Jurkat, Clone E6-1 (cell line): ENCODE data around the gene RPAP2.
"Not testable (repeated sequence)": the region's sequence is repeated elsewhere in the genome, so short reads cannot be mapped to it uniquely, and the experiment has no call there.

ENCODE experiments used
- DNase-seq: peaks from one replicate; pipeline ENCODE4 v3.0.0-alpha.2; 2011; ENCODE audit warnings: low read depth, low spot score
- H3K4me3 ChIP-seq: 2 replicates; pipeline ENCODE4 v1.5.1; 2011; ENCODE audit warnings: mild to moderate bottlenecking, low read length, control low read depth, moderate library complexity

Gene RPAP2

DNA sequence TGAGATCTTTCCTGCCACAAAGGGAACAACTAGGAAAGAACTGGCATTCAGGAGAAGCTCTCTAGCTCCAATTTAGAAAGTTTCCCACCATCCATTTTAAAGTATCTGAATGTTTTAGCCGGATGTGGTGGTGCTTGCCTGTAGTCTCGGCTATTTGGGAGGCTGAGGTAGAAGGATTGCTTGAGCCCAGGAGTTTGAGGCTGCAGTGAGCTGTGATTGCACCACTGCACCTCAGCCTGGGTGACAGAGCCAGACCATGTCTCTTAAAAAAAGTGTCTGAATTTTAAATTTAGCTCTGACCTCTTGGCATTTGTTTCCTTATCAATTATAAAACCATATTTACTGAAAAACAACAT is 67.2 kb downstream of the RPAP2 start:
- DNase-seq: no peak
- H3K4me3 ChIP-seq: no peak overlapping the region

- H3K4me3 ChIP-seq: no peak overlapping the region
These were observed 68.6 kb downstream of the RPAP2 start for GRCh38 chr1:92367496-92367895.

GRCh38 chr1:92372164-92372563 is 73.3 kb downstream of the RPAP2 start:
- no peak for DNase-seq
- H3K4me3 ChIP-seq: no peak overlapping the region

More at GRCh38 chr1:92367496-92367895, 68.6 kb downstream of the RPAP2 start:
- no peak for DNase-seq

DNA sequence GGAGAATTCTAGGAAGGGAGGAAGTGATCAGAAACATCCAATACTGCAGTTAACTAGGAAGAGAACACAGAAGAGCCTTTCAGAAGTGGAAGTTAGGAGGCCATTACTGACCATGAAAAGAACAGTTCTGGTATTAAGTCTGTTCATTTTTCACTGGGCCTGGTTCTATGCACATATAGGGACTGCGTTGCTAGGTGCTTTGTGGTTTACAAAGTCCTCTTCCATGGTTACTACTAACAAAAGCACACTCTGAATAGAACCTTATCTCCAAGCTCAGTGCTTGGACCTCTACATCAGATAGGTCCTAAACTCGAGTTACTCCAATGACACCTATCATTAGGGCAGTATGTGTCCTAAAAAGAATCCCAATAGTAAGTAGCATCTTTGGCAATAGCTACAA is 75.4 kb downstream of the RPAP2 start:
- no peak overlapping the region for H3K4me3 ChIP-seq

DNA sequence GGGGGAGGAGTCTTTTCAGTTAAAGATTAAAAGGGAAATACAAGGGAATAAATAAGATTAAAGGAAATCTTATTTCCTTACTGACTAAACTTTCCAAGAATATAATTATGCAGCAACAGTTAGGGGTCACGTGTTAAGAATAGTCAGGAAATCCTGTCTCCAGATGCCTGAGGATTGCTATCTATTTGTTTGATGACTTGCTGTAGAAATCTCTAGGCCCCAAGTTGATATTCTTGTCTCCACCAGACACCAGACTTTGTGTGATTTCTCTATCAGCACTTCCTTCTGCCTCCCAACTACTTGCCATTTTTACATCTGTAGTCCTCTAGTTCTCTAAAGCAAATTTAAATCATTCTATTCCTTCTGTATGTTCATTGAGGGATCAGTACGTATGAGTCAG is 77.5 kb downstream of the RPAP2 start:
- H3K4me3 ChIP-seq: no peak overlapping the region
- peak; percentile 23 for DNase-seq

More for the DNA sequence above, 75.4 kb downstream of the RPAP2 start:
- no peak for DNase-seq

DNA sequence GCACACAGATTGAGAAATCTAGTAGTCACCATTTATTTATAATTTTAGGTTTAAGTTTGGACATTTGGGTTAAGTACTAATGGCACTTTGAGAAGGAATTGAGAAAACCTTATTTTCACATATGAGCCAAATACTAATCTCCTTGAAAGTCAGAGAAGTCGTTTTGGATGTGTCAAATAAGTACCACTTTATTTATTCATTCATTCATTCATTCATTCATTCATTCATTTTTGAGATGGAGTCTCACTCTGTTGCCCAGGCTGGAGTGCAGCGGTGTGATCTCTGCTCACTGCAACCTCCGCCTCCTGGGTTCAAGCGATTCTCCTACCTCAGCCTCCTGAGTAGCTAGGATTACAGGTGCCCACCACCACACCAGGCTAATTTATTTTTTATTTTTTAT is 79.1 kb downstream of the RPAP2 start:
- H3K4me3 ChIP-seq, DNase-seq: not testable (repeated sequence)

- no peak for DNase-seq
- no peak overlapping the region for H3K4me3 ChIP-seq
These were observed 82.0 kb downstream of the RPAP2 start for GRCh38 chr1:92380867-92381266.

DNA sequence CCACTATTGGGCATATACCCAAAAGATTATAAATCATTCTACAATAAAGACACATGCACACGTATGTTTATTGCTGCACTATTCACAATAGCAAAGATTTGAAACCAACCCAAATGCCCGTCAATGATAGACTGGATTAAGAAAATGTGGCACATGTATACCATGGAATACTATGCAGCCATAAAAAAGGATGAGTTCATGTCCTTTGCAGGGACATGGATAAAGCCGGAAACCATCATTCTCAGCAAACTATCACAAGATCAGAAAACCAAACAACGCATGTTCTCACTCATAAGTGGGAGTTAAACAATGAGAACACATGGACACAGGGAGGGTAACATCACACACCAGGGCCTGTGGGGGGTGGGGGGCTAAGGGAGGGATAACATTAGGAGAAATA is 95.1 kb downstream of the RPAP2 start:
- not testable (repeated sequence) for H3K4me3 ChIP-seq, DNase-seq

DNA sequence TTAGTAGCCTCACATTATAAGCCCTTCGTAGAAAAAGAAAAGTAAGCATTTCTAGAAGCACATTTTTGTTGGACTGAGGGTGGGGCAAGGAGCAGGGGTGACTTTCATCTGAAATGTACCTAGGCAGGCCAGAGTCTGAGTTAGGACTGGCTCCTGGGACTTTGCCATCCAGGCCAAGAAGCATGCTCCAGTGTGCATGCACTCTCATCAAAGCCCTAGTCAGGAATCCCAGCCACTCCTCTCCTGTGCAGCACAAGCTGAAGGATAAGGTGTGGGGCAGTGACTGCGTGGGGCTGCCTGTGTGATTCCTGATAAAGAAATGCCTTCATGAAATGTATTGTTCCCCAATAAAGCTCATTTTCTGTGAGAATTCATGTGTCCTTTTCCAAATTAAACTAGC is 99.7 kb downstream of the RPAP2 start:
- no peak overlapping the region for H3K4me3 ChIP-seq
- DNase-seq: no peak

DNA sequence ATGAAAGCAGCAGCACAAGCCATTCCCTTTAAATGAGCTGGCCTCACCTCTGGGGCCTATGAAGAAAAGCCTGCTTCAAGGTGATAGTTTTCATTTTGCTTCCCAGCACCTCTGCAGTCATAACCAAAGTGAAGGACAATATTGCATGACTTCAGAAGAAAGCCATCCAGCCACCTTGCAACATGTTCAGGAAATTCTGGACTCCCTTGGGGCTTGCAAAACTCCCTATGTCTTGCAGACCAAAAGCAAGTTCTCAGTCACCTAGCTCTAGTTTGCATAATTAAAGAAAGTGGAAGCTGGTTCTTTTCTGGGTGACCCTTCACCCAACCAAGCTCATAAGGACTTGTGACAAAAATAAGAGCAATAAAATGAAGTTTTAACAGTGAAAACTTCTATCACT is 100.2 kb downstream of the RPAP2 start:
- no peak overlapping the region for H3K4me3 ChIP-seq
- no peak for DNase-seq

GRCh38 chr1:92404661-92405060 is 105.8 kb downstream of the RPAP2 start:
- no peak for DNase-seq
- no peak overlapping the region for H3K4me3 ChIP-seq

- no peak overlapping the region for H3K4me3 ChIP-seq
- no peak for DNase-seq
These were observed 110.0 kb downstream of the RPAP2 start for GRCh38 chr1:92408825-92409224.

DNA sequence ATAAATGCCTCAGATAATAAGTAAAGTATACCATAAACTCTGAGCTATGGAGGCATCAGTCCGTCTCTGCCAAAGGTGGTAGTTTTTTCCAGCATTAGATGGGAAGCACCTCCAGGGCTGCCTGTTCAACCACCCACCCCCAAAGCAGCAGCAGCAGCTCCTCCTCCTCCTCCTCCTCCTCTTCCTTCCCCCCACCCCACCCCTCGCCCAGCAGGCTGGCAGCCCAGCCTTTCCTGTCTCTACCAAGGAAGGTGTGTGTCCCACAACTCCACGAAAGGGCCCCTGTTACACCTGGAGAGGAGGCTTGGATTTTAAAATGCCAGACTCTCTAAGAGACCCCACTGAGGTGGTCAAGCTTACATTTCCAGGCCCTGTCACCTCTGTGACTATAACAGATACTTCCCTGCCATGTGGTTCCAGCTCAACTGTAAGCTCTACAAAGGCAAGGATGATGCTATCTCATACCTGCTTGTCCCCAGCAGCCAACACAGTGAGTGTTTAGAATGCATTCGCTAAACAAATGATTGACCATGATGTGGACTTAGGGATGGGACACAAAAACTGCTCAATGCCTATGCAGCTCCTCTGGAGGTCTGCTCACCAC is 111.2 kb downstream of the RPAP2 start:
- H3K4me3 ChIP-seq: peak overlapping the region; percentile 46
- peak; percentile 45 for DNase-seq

DNA sequence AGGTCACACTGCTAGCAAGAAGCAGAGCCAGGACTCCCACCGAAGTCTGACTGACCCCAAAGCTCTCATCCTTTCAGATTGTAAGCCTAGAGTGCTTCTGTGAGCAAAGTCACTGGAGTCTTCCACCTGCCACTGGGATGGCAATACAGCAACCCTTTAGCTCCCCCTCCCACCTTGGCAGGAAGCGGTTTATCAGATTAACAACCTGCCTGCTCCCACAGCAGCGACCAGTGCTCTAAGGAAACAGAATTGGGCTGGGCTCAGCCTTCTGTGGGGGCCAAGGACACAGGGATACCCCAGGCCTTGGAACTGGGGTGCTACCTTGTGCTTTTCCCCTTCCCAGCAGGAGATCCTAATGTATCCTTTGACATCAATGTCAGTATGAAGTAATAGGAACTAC is 111.8 kb downstream of the RPAP2 start:
- peak; percentile 92 for DNase-seq
- peak overlapping the region; percentile 46 for H3K4me3 ChIP-seq

DNA sequence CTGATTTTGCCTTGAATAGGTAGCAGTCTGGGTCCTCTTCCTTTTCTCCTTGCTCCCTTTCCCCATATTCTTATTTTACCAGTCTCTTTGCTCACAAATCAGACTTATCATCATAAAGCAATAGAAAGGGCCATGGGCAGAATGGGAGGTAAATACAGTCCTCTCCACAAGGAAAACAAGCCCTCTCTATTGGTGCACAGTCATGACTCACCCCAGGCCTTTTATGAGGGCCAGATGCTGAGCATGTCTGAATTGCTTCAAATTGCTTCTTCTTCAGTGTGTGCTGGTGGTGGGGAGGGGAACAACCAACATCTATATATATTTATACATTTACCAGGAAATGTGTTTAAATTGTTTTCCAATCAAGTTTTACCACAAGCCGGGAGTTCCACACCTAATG is 112.7 kb downstream of the RPAP2 start:
- DNase-seq: peak; percentile 28
- no peak overlapping the region for H3K4me3 ChIP-seq

DNA sequence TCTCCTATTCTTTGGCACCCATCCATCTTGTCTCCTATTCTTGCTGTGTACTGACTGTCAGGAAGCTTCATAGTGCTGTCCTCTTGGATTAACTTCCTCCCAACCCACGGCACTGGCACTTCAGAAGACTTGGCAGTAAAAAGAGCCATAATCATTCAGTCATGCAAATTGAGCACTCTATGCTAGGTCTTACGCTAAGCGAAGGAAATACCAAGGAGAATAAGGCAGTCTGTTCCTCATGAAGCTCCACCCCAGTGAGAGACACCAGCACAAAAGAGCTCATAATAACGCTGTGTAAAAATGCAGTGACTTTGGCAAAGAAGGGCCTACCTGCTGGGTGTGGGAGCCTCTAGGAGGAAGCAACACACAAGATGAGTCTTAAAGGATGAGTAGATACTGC is 120.8 kb downstream of the RPAP2 start:
- no peak for DNase-seq

DNA sequence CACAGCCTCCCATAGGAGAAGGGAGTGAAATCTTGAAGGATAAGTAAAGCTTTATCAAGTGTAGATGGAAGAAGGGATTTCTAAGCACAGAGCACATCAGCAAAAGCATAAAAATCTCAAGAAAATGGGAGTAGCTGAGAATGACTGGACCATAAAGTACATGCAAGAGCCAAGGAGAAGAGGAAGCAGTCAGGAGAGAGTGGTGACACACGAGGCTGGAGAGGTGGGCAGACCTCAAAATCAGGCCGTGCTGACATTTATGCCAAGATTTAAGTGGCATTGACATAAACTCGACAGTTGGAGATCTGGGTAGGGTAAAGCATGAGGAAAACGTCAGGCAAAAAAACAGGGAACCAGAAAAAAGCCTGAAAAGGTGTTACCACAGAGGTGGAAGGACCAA is 125.5 kb downstream of the RPAP2 start:
- no peak for DNase-seq
- no peak overlapping the region for H3K4me3 ChIP-seq

More for the DNA sequence above, 120.8 kb downstream of the RPAP2 start:
- H3K4me3 ChIP-seq: no peak overlapping the region

DNA sequence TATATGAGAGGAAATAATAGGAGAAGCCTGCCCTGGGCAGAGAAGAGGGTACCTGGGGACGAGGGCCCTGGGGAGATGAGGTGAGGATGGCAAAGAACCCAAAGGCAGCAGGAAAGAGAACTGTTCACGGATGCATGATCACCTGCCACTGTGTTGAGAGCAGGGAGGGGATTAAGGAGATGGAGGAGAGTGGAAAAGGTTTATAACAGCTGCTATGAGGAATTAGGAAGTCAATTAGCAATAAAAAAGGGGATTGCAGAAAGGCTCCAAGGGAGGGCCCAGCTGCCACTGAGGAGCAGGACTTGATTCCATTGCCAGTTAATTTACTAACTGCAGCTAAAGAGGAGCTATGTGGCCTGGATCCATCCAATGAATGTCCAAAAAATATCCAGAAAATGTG is 126.8 kb downstream of the RPAP2 start:
- DNase-seq: no peak
- no peak overlapping the region for H3K4me3 ChIP-seq

GRCh38 chr1:92430030-92430429 is 131.2 kb downstream of the RPAP2 start:
- H3K4me3 ChIP-seq: no peak overlapping the region
- no peak for DNase-seq

GRCh38 chr1:92434572-92434971 is 135.7 kb downstream of the RPAP2 start:
- not testable (repeated sequence) for DNase-seq, H3K4me3 ChIP-seq

DNA sequence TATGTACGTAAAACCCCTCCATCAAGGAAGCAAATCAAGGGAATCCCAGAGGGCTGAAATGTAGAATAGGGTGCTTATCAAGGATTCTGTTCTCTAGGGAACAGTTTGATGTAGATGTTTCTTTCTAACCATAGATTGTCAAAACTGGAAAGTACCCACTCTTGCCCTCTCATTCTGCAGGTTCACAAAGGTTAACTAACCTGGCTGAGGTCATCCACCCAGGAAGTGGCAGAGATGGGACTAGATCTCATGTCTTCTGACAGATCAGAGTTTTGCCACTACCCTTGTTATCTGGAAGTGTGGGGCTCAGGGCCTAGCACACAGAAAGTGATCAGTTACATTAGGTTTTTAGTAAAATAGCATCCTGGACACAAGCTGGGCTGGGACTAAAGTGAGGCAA is 140.4 kb downstream of the RPAP2 start:
- no peak for DNase-seq
- no peak overlapping the region for H3K4me3 ChIP-seq

DNA sequence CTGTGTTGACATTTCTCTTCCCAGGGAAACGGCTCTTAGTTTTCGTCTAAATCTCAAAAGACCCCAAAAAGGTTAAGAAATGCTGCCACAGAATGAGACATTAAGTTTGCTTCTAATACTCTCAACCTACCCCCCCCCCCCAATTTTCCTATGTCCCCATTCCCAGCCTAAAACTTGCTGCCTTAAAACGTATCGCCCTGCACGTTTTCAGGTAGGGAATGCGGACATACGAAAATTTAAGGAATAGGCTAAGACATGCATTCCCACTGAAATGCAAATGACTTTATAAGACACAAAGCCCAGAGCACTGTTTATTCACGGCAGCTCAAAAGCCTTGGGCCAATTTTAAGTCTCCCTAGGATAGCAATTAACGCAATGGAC is 142.4 kb downstream of the RPAP2 start:
- DNase-seq: no peak
- no peak overlapping the region for H3K4me3 ChIP-seq
